ENCODE data around the gene PRAMEF33.
"Not testable (repeated sequence)": the region's sequence is repeated elsewhere in the genome, so short reads cannot be mapped to it uniquely, and the experiment has no call there.

Gene PRAMEF33

GRCh38 chr1:13303239-13303638, at the start of gene PRAMEF33:
PRAMEF33 (plus strand) TSS chr1:13303539; CDS start chr1:13305955, 2,416 bp downstream.
- not testable (repeated sequence) for H3K36me3 Mint-ChIP-seq (ENCODE audit: low read depth); H3K27me3 Mint-ChIP-seq (ENCODE audit: low read depth, poor library complexity); DNase-seq; H3K4me3 Mint-ChIP-seq; H3K4me1 Mint-ChIP-seq; H3K9me3 Mint-ChIP-seq; H3K27ac Mint-ChIP-seq

- not testable (repeated sequence) for H3K27ac Mint-ChIP-seq; DNase-seq; H3K36me3 Mint-ChIP-seq (ENCODE audit: low read depth); H3K4me1 Mint-ChIP-seq; H3K9me3 Mint-ChIP-seq; H3K27me3 Mint-ChIP-seq (ENCODE audit: low read depth, poor library complexity); H3K4me3 Mint-ChIP-seq
These were observed 49.4 kb upstream of the PRAMEF33 start, which contains the start of gene PRAMEF5 for GRCh38 chr1:13253898-13254297. PRAMEF5 (plus strand) TSS chr1:13254198; CDS start chr1:13259269, 5,071 bp downstream.

GRCh38 chr1:13265124-13265523, 38.2 kb upstream of the PRAMEF33 start:
- H3K27me3 Mint-ChIP-seq (ENCODE audit: low read depth, poor library complexity); H3K27ac Mint-ChIP-seq; H3K36me3 Mint-ChIP-seq (ENCODE audit: low read depth); H3K4me3 Mint-ChIP-seq; H3K4me1 Mint-ChIP-seq; H3K9me3 Mint-ChIP-seq; DNase-seq: not testable (repeated sequence)

- H3K27ac Mint-ChIP-seq; H3K9me3 Mint-ChIP-seq; H3K4me3 Mint-ChIP-seq; H3K4me1 Mint-ChIP-seq; DNase-seq; H3K36me3 Mint-ChIP-seq (ENCODE audit: low read depth); H3K27me3 Mint-ChIP-seq (ENCODE audit: low read depth, poor library complexity): not testable (repeated sequence)
These were observed 26.3 kb upstream of the PRAMEF33 start for GRCh38 chr1:13277016-13277415.

- H3K27ac Mint-ChIP-seq; H3K4me1 Mint-ChIP-seq; DNase-seq; H3K36me3 Mint-ChIP-seq (ENCODE audit: low read depth); H3K4me3 Mint-ChIP-seq; H3K9me3 Mint-ChIP-seq; H3K27me3 Mint-ChIP-seq (ENCODE audit: low read depth, poor library complexity): not testable (repeated sequence)
These were observed 23.7 kb upstream of the PRAMEF33 start for GRCh38 chr1:13279617-13280016.

- H3K27ac Mint-ChIP-seq; H3K27me3 Mint-ChIP-seq (ENCODE audit: low read depth, poor library complexity); H3K9me3 Mint-ChIP-seq; DNase-seq; H3K36me3 Mint-ChIP-seq (ENCODE audit: low read depth); H3K4me1 Mint-ChIP-seq; H3K4me3 Mint-ChIP-seq: not testable (repeated sequence)
These were observed 18.3 kb upstream of the PRAMEF33 start, which contains the start of gene PRAMEF8 for GRCh38 chr1:13285037-13285436. PRAMEF8 (minus strand) TSS chr1:13285137; CDS start chr1:13284091, 1,046 bp downstream.

GRCh38 chr1:13289030-13289429, 14.3 kb upstream of the PRAMEF33 start:
- not testable (repeated sequence) for H3K27me3 Mint-ChIP-seq (ENCODE audit: low read depth, poor library complexity); H3K4me3 Mint-ChIP-seq; H3K36me3 Mint-ChIP-seq (ENCODE audit: low read depth); H3K27ac Mint-ChIP-seq; H3K4me1 Mint-ChIP-seq; H3K9me3 Mint-ChIP-seq; DNase-seq

GRCh38 chr1:13297216-13297931, 6.0 kb upstream of the PRAMEF33 start:
- H3K4me3 Mint-ChIP-seq; DNase-seq; H3K9me3 Mint-ChIP-seq; H3K4me1 Mint-ChIP-seq; H3K27ac Mint-ChIP-seq; H3K36me3 Mint-ChIP-seq (ENCODE audit: low read depth); H3K27me3 Mint-ChIP-seq (ENCODE audit: low read depth, poor library complexity): not testable (repeated sequence)

- H3K4me1 Mint-ChIP-seq; DNase-seq; H3K27ac Mint-ChIP-seq; H3K4me3 Mint-ChIP-seq; H3K36me3 Mint-ChIP-seq (ENCODE audit: low read depth); H3K9me3 Mint-ChIP-seq; H3K27me3 Mint-ChIP-seq (ENCODE audit: low read depth, poor library complexity): not testable (repeated sequence)
These were observed 4.6 kb upstream of the PRAMEF33 start for GRCh38 chr1:13298699-13299098.

GRCh38 chr1:13302197-13302596, 1.1 kb upstream of the PRAMEF33 start:
- H3K4me3 Mint-ChIP-seq; H3K27me3 Mint-ChIP-seq (ENCODE audit: low read depth, poor library complexity): not testable (repeated sequence)

GRCh38 chr1:13315281-13315680, 11.9 kb downstream of the PRAMEF33 start, which contains the start of gene PRAMEF15:
PRAMEF15 (plus strand) TSS chr1:13315581; CDS start chr1:13318408, 2,827 bp downstream.
- H3K27me3 Mint-ChIP-seq (ENCODE audit: low read depth, poor library complexity); H3K4me1 Mint-ChIP-seq; H3K27ac Mint-ChIP-seq; H3K4me3 Mint-ChIP-seq; DNase-seq; H3K36me3 Mint-ChIP-seq (ENCODE audit: low read depth): not testable (repeated sequence)
- H3K9me3 Mint-ChIP-seq: peaks cover 32% of the 10 kb centered on the region

More at GRCh38 chr1:13302197-13302596, 1.1 kb upstream of the PRAMEF33 start:
- DNase-seq; H3K27ac Mint-ChIP-seq; H3K4me1 Mint-ChIP-seq; H3K36me3 Mint-ChIP-seq (ENCODE audit: low read depth); H3K9me3 Mint-ChIP-seq: not testable (repeated sequence)

GRCh38 chr1:13342496-13342895, 39.2 kb downstream of the PRAMEF33 start:
- DNase-seq; H3K4me3 Mint-ChIP-seq; H3K27ac Mint-ChIP-seq; H3K27me3 Mint-ChIP-seq (ENCODE audit: low read depth, poor library complexity); H3K36me3 Mint-ChIP-seq (ENCODE audit: low read depth); H3K4me1 Mint-ChIP-seq: not testable (repeated sequence)
- peaks cover 32% of the 10 kb centered on the region for H3K9me3 Mint-ChIP-seq

GRCh38 chr1:13347034-13347433, 43.7 kb downstream of the PRAMEF33 start, which contains the start of gene PRAMEF14:
PRAMEF14 (minus strand) TSS chr1:13347134; CDS start chr1:13345314, 1,820 bp downstream.
- not testable (repeated sequence) for H3K36me3 Mint-ChIP-seq (ENCODE audit: low read depth); DNase-seq

GRCh38 chr1:13353476-13353875, 50.1 kb downstream of the PRAMEF33 start:
- not testable (repeated sequence) for H3K27me3 Mint-ChIP-seq (ENCODE audit: low read depth, poor library complexity); H3K4me1 Mint-ChIP-seq; H3K4me3 Mint-ChIP-seq; H3K36me3 Mint-ChIP-seq (ENCODE audit: low read depth); H3K27ac Mint-ChIP-seq
- peaks cover 16% of the 10 kb centered on the region for H3K9me3 Mint-ChIP-seq
- peak; percentile 5 for DNase-seq

More at GRCh38 chr1:13347034-13347433, 43.7 kb downstream of the PRAMEF33 start, which contains the start of gene PRAMEF14:
- not testable (repeated sequence) for H3K27ac Mint-ChIP-seq; H3K4me3 Mint-ChIP-seq; H3K4me1 Mint-ChIP-seq; H3K27me3 Mint-ChIP-seq (ENCODE audit: low read depth, poor library complexity)
- peaks cover 26% of the 10 kb centered on the region for H3K9me3 Mint-ChIP-seq

GRCh38 chr1:13354475-13354874, 51.1 kb downstream of the PRAMEF33 start:
- DNase-seq: not testable (repeated sequence)

More at GRCh38 chr1:13354475-13354874, 51.1 kb downstream of the PRAMEF33 start:
- not testable (repeated sequence) for H3K36me3 Mint-ChIP-seq (ENCODE audit: low read depth); H3K4me1 Mint-ChIP-seq; H3K27ac Mint-ChIP-seq; H3K27me3 Mint-ChIP-seq (ENCODE audit: low read depth, poor library complexity); H3K4me3 Mint-ChIP-seq
- peaks cover 16% of the 10 kb centered on the region for H3K9me3 Mint-ChIP-seq

All from nephron progenitor cell (in vitro differentiated cells).